Measurements from ENCODE around the gene EFCAB8. TPM values are rescaled to one million over a fixed set of nuclear protein-coding genes. Genes with fewer than 3 reads are reported as not detected.
"Not testable (repeated sequence)": the region's sequence is repeated elsewhere in the genome, so short reads cannot be mapped to it uniquely, and the experiment has no call there.

EFCAB8 gene
- total RNA-seq, 1 donor from 2014 or later, result 0.72 TPM

GRCh38 chr20:32945710-32946221 is 87.0 kb downstream of the EFCAB8 start:
- Histone ChIP-seq H3K4me1 (no peaks in the 10 kb centered on the region), H3K27me3 (no peaks in the 10 kb centered on the region), H3K4me3 (no peak overlapping the region), H3K9me3 (no peaks in the 10 kb centered on the region), H3K27ac (no peak overlapping the region), H3K36me3 (no peaks in the 10 kb centered on the region)
- ATAC-seq (no peak), DNase-seq (no peak)
- TF ChIP-seq, protein P1, sequence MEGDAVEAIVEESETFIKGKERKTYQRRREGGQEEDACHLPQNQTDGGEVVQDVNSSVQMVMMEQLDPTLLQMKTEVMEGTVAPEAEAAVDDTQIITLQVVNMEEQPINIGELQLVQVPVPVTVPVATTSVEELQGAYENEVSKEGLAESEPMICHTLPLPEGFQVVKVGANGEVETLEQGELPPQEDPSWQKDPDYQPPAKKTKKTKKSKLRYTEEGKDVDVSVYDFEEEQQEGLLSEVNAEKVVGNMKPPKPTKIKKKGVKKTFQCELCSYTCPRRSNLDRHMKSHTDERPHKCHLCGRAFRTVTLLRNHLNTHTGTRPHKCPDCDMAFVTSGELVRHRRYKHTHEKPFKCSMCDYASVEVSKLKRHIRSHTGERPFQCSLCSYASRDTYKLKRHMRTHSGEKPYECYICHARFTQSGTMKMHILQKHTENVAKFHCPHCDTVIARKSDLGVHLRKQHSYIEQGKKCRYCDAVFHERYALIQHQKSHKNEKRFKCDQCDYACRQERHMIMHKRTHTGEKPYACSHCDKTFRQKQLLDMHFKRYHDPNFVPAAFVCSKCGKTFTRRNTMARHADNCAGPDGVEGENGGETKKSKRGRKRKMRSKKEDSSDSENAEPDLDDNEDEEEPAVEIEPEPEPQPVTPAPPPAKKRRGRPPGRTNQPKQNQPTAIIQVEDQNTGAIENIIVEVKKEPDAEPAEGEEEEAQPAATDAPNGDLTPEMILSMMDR (IDR thresholded peaks at IDR 0.05), result peak; percentile 35
- intact Hi-C loops (cut with DNase I), result no loop called here

DNA sequence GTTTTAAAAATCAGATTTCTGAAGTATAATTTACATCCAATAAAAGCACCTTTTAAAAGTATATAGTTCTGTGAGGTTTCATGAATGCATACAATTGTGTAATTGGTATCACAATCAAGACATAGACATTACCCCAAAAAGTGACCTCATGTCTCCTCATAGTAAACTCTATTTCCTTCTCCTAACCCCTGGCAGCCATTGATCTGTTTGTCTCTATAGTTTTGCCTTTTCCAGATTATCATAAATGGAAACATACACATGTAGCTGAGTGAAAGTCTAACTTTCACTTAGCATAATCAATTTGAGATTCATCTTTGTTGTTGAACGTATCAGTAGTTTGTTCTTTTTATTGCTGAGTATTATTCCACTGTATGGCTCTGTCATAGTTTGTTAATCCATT is 87.9 kb downstream of the EFCAB8 start:
- H3K4me3 ChIP-seq, result no peak overlapping the region
- H3K4me1 ChIP-seq, result no peaks in the 10 kb centered on the region
- no peak for ATAC-seq

GRCh38 chr20:32950539-32950938 is 91.8 kb downstream of the EFCAB8 start:
- H3K27me3 ChIP-seq; H3K27ac ChIP-seq; DNase-seq; H3K4me1 ChIP-seq; intact Hi-C loops (cut with DNase I); H3K4me3 ChIP-seq; ATAC-seq; H3K36me3 ChIP-seq; H3K9me3 ChIP-seq: not testable (repeated sequence)

More for the DNA sequence above, 87.9 kb downstream of the EFCAB8 start:
- no peaks in the 10 kb centered on the region for H3K36me3 ChIP-seq
- TF ChIP-seq, protein P1 (IDR thresholded peaks at IDR 0.05), result no peak
- no peaks in the 10 kb centered on the region for H3K9me3 ChIP-seq
- no peak for DNase-seq
- H3K27ac ChIP-seq, result no peak overlapping the region
- intact Hi-C loops (cut with DNase I), result no loop called here
- H3K27me3 ChIP-seq, result no peaks in the 10 kb centered on the region

GRCh38 chr20:32957459-32957858 is 98.7 kb downstream of the EFCAB8 start:
- TF ChIP-seq, protein P1 (IDR thresholded peaks at IDR 0.05), result no peak
- intact Hi-C loops (cut with DNase I), result no loop called here
- Histone ChIP-seq H3K4me3 (no peak overlapping the region), H3K9me3 (peaks cover 12% of the 10 kb centered on the region), H3K4me1 (no peaks in the 10 kb centered on the region), H3K27me3 (no peaks in the 10 kb centered on the region), H3K36me3 (no peaks in the 10 kb centered on the region), H3K27ac (no peak overlapping the region)
- ATAC-seq (no peak), DNase-seq (no peak)

- H3K36me3 ChIP-seq, result no peaks in the 10 kb centered on the region
- H3K4me3 ChIP-seq, result no peak overlapping the region
- no peak overlapping the region for H3K27ac ChIP-seq
- no peaks in the 10 kb centered on the region for H3K4me1 ChIP-seq
- no peak for DNase-seq
- TF ChIP-seq, protein P1 (IDR thresholded peaks at IDR 0.05), result no peak
- intact Hi-C loops (cut with DNase I), result no loop called here
- no peaks in the 10 kb centered on the region for H3K27me3 ChIP-seq
- no peak for ATAC-seq
- peaks cover 12% of the 10 kb centered on the region for H3K9me3 ChIP-seq
Measured at GRCh38 chr20:32958574-32958973, 99.9 kb downstream of the EFCAB8 start.

GRCh38 chr20:32959351-32960221 is 100.9 kb downstream of the EFCAB8 start:
- H3K9me3 ChIP-seq, result peaks cover 12% of the 10 kb centered on the region
- DNase-seq, result peak; percentile 51
- H3K4me3 ChIP-seq, result no peak overlapping the region
- no peak overlapping the region for H3K27ac ChIP-seq
- H3K27me3 ChIP-seq, result no peaks in the 10 kb centered on the region
- H3K36me3 ChIP-seq, result no peaks in the 10 kb centered on the region
- intact Hi-C loops (cut with DNase I), result no loop called here
- no peak for ATAC-seq
- TF ChIP-seq, protein P1 (IDR thresholded peaks at IDR 0.05), result no peak
- no peaks in the 10 kb centered on the region for H3K4me1 ChIP-seq

All from upper lobe of right lung (tissue), 1 donor.